Chondrocyte (in vitro differentiated cells): Measurements from ENCODE around the gene RYR2. TPM values are rescaled to one million over a fixed set of nuclear protein-coding genes. Genes with fewer than 3 reads are reported as not detected.

Source experiments
- DNase-seq: peaks from one replicate; pipeline ENCODE4 v3.0.0; 2021; ENCODE audit warnings: mixed read lengths, low spot score
- H3K27ac Mint-ChIP-seq: one replicate; pipeline ENCODE4 v1.8.0; 2021; ENCODE audit warnings: mild to moderate bottlenecking, moderate library complexity, mixed read lengths; ENCODE audit not compliant: unreplicated experiment
- H3K27me3 Mint-ChIP-seq: 2 replicates; pipeline ENCODE4 v1.8.0; 2021; ENCODE audit warnings: low read depth, mixed read lengths
- H3K36me3 Mint-ChIP-seq: 2 replicates; pipeline ENCODE4 v1.8.0; 2021; ENCODE audit warnings: low read depth, mixed read lengths
- H3K4me1 Mint-ChIP-seq: 2 replicates; pipeline ENCODE4 v1.8.0; 2021; ENCODE audit warnings: low read depth, mild to moderate bottlenecking, mixed read lengths
- H3K4me3 Mint-ChIP-seq: one replicate; pipeline ENCODE4 v1.8.0; 2021; ENCODE audit warnings: mild to moderate bottlenecking, moderate library complexity, mixed read lengths; ENCODE audit not compliant: unreplicated experiment
- H3K9me3 Mint-ChIP-seq: 2 replicates; pipeline ENCODE4 v1.8.0; 2021; ENCODE audit warnings: low read depth, mixed read lengths
- CTCF ChIP-seq: fragments of 200-600 bp; sonication (generic); IDR thresholded peaks from 2 replicates; pipeline ENCODE4 v1.5.0; 2021; ENCODE audit warnings: antibody characterized with exemption, mild to moderate bottlenecking, moderate library complexity
- microRNA-seq: library from miRNA; unstranded; fragments of <30 nt; microRNA quantifications from one replicate; pipeline ENCODE4 v1.2.0, GENCODE V29; 2020; ENCODE audit warnings: borderline number of aligned reads
- total RNA-seq: library from RNA; stranded (reverse); gene quantifications from 3 replicates; pipeline ENCODE4 v1.2.1, GENCODE V29; 2021

RYR2 gene
- total RNA-seq, 1 donor from 2014 or later: 0.12 TPM

GRCh38 chr1:237878406-237878805, 836.4 kb downstream of the RYR2 start:
- peaks cover 24% of the 10 kb centered on the region for H3K4me1 Mint-ChIP-seq
- no peaks in the 10 kb centered on the region for H3K36me3 Mint-ChIP-seq
- H3K27ac Mint-ChIP-seq: no peak overlapping the region
- H3K4me3 Mint-ChIP-seq: no peak overlapping the region
- no peaks in the 10 kb centered on the region for H3K27me3 Mint-ChIP-seq
- no peak for DNase-seq
- H3K9me3 Mint-ChIP-seq: no peaks in the 10 kb centered on the region
- no peak for TF ChIP-seq CTCF

DNA sequence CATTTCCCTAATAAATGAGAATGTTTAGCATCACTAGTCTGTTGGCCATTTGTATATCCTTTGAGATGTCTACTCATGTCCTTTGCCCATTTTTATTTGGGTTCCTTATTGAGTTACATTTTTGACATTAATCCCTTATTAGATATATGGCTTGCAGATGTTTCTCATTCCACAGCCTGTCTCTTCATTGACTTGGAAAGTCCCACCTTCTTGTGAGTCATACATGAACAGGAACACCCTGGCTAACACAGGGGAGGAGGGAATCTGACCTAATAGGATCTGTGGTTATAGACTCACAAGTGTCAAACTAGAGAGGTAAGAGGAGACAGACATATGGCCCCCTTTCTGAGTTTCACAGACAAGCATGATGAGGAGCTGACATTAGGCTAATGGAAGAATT, 837.2 kb downstream of the RYR2 start:
- no peak overlapping the region for H3K27ac Mint-ChIP-seq

More for the DNA sequence above, 837.2 kb downstream of the RYR2 start:
- no peaks in the 10 kb centered on the region for H3K36me3 Mint-ChIP-seq
- DNase-seq: no peak
- H3K9me3 Mint-ChIP-seq: no peaks in the 10 kb centered on the region
- H3K4me1 Mint-ChIP-seq: peaks cover 16% of the 10 kb centered on the region
- H3K4me3 Mint-ChIP-seq: no peak overlapping the region
- no peak for TF ChIP-seq CTCF
- no peaks in the 10 kb centered on the region for H3K27me3 Mint-ChIP-seq

Small RNA genes lying within 50 kb of the gene (microRNA-seq; reads per million reads assigned to microRNA genes)
- gene MIR4428: not detected

Other genes with a start within 250 kb of the RYR2 start
- 36.8 to 45.5 TPM (median 39.1 TPM) in 3 replicates for gene MTR, start 246.9 kb upstream of the RYR2 start, total RNA-seq
- not detected in 3 replicates for gene MT1HL1, start 37.7 kb upstream of the RYR2 start, total RNA-seq